HepG2 (cell line): ENCODE data around the gene IFIT1B.

Experiments used
- CENPBD1 ChIP-seq: sonication (generic); formaldehyde crosslinking; IDR thresholded peaks from 2 replicates; pipeline ENCODE4 v1.8.0; 2022; ENCODE audit warnings: missing genetic modification reagents, low read depth, mild to moderate bottlenecking, borderline replicate concordance
- CTCF ChIP-seq: sonication (generic); formaldehyde crosslinking; IDR thresholded peaks from 2 replicates; pipeline ENCODE4 v1.5.0; 2020; ENCODE audit warnings: mild to moderate bottlenecking, missing genetic modification reagents, moderate library complexity
- JUN ChIP-seq: sonication (generic); formaldehyde crosslinking; IDR thresholded peaks from 2 replicates; pipeline ENCODE4 v1.4.0; 2020; ENCODE audit warnings: mild to moderate bottlenecking, missing genetic modification reagents
- NCOA2 ChIP-seq: sonication (generic); formaldehyde crosslinking; IDR thresholded peaks from 2 replicates; pipeline ENCODE4 v1.8.0; 2022; ENCODE audit warnings: inconsistent platforms
- PBX3 ChIP-seq: sonication (generic); formaldehyde crosslinking; IDR thresholded peaks from 2 replicates; pipeline ENCODE4 v1.8.1; 2023; ENCODE audit warnings: missing genetic modification reagents, inconsistent platforms, borderline replicate concordance
- ZNF274 ChIP-seq: sonication (generic); formaldehyde crosslinking; IDR thresholded peaks from 2 replicates; pipeline ENCODE4 v1.5.1; 2020; ENCODE audit warnings: mild to moderate bottlenecking, missing genetic modification reagents

DNA sequence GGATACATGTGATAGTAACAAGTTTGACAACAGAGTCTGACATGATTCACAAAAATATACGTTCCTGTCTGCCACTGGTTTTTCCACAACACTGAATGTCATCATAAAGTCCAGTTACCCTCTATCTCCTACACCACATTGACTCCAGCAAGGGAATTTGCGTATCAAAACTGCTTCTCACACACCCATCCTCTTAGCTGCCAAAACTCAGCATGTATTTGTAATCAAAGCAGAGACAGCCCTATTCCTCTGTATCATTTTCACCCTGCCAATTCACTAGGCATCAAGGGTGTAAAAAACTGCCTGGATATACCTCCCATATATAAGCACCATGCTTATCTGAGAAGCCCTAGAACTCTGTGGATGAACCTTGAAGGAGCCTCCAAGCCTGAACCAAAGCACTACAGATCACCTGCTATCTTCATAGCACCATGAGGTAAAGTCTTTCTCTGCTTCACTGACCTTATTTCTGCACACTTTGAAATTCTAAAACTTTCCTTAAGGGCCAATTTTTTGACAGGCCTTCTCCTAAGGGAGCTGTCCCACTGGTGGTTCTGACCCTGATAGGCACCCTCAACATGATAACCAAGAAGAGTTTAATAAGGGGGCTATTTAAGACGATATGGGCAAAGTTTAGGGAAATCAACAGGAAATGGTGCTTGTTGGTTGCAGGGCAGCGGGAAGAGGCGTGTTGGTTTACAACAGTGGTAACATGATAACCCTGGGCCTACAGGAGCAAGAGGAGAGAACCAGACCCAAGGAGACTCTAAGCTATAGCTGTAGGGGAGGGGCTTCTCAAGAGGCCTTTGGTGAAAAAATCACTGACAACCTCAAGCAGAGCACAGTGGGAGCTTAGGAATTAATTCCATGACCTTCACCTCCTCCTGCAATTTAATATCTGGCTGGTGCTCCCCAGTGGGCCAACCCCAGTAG lies at the start of gene IFIT1B:
- TF ChIP-seq CTCF (no peak), NCOA2 (CRISPR knock-in tag) (no peak), PBX3 (CRISPR knock-in tag) (no peak), JUN (no peak), CENPBD1 (CRISPR knock-in tag) (no peak), ZNF274 (CRISPR knock-in tag) (no peak)
